ENCODE results near the gene TIAM2. TPM values are rescaled to one million over a fixed set of nuclear protein-coding genes. Genes with fewer than 3 reads are reported as not detected.
A peak's percentile ranks its signal among the peaks of the same experiment; 100 is the strongest.
"Not testable (repeated sequence)": the region's sequence is repeated elsewhere in the genome, so short reads cannot be mapped to it uniquely, and the experiment has no call there.

The TIAM2 gene
- total RNA-seq, 2 donors from 2014 or later, result 2.6 to 5.5 TPM

GRCh38 chr6:155177363-155177961 is 182.3 kb downstream of the TIAM2 start:
- no peaks in the 10 kb centered on the region for H3K36me3 Mint-ChIP-seq (ENCODE audit: low read depth)
- DNase-seq (no peak), ATAC-seq (peak; percentile 26)
- H3K27ac Mint-ChIP-seq, result no peak overlapping the region
- no peaks in the 10 kb centered on the region for H3K9me3 ChIP-seq (ENCODE audit: control insufficient read depth, low read length, poor library complexity, severe bottlenecking)
- H3K4me1 Mint-ChIP-seq, result peaks cover 19% of the 10 kb centered on the region
- no peaks in the 10 kb centered on the region for H3K27me3 Mint-ChIP-seq
- H3K4me3 Mint-ChIP-seq, result no peak overlapping the region

GRCh38 chr6:155181498-155181897 is 186.4 kb downstream of the TIAM2 start:
- peak overlapping the region; percentile 37 for H3K27ac Mint-ChIP-seq
- peak; percentile 58 for ATAC-seq

GRCh38 chr6:155182103-155182502 is 187.0 kb downstream of the TIAM2 start:
- Mint-ChIP-seq H3K36me3 (ENCODE audit: low read depth) (no peaks in the 10 kb centered on the region), H3K27me3 (no peaks in the 10 kb centered on the region), H3K4me3 (no peak overlapping the region), H3K27ac (peak overlapping the region; percentile 92), H3K4me1 (peaks cover 16% of the 10 kb centered on the region)
- no peaks in the 10 kb centered on the region for H3K9me3 ChIP-seq (ENCODE audit: control insufficient read depth, low read length, poor library complexity, severe bottlenecking)
- ATAC-seq, result no peak
- DNase-seq, result no peak

More at GRCh38 chr6:155181498-155181897, 186.4 kb downstream of the TIAM2 start:
- H3K4me1 Mint-ChIP-seq, result peaks cover 15% of the 10 kb centered on the region
- no peak overlapping the region for H3K4me3 Mint-ChIP-seq
- no peaks in the 10 kb centered on the region for H3K27me3 Mint-ChIP-seq
- no peaks in the 10 kb centered on the region for H3K36me3 Mint-ChIP-seq (ENCODE audit: low read depth)
- H3K9me3 ChIP-seq (ENCODE audit: control insufficient read depth, low read length, poor library complexity, severe bottlenecking), result no peaks in the 10 kb centered on the region
- no peak for DNase-seq

- DNase-seq, result no peak
- Mint-ChIP-seq H3K27me3 (no peaks in the 10 kb centered on the region), H3K4me1 (peaks cover 18% of the 10 kb centered on the region), H3K36me3 (ENCODE audit: low read depth) (no peaks in the 10 kb centered on the region), H3K4me3 (no peak overlapping the region), H3K27ac (peak overlapping the region; percentile 92)
- no peak for ATAC-seq
- no peaks in the 10 kb centered on the region for H3K9me3 ChIP-seq (ENCODE audit: control insufficient read depth, low read length, poor library complexity, severe bottlenecking)
Measured at GRCh38 chr6:155183095-155183494, 188.0 kb downstream of the TIAM2 start.

GRCh38 chr6:155185041-155185440 is 189.9 kb downstream of the TIAM2 start:
- H3K36me3 Mint-ChIP-seq (ENCODE audit: low read depth); DNase-seq; ATAC-seq; H3K4me3 Mint-ChIP-seq; H3K9me3 ChIP-seq (ENCODE audit: control insufficient read depth, low read length, poor library complexity, severe bottlenecking); H3K27me3 Mint-ChIP-seq; H3K27ac Mint-ChIP-seq: not testable (repeated sequence)
- peaks cover 28% of the 10 kb centered on the region for H3K4me1 Mint-ChIP-seq

GRCh38 chr6:155185544-155185943 is 190.4 kb downstream of the TIAM2 start:
- peaks cover 8% of the 10 kb centered on the region for H3K27me3 Mint-ChIP-seq
- peaks cover 2% of the 10 kb centered on the region for H3K36me3 Mint-ChIP-seq (ENCODE audit: low read depth)
- peak overlapping the region; percentile 42 for H3K4me3 Mint-ChIP-seq
- H3K9me3 ChIP-seq (ENCODE audit: control insufficient read depth, low read length, poor library complexity, severe bottlenecking), result no peaks in the 10 kb centered on the region
- peaks cover 29% of the 10 kb centered on the region for H3K4me1 Mint-ChIP-seq
- no peak overlapping the region for H3K27ac Mint-ChIP-seq
- DNase-seq (no peak), ATAC-seq (no peak)

GRCh38 chr6:155186052-155186658 is 191.0 kb downstream of the TIAM2 start:
- H3K4me3 Mint-ChIP-seq, result peak overlapping the region; percentile 42
- no peaks in the 10 kb centered on the region for H3K9me3 ChIP-seq (ENCODE audit: control insufficient read depth, low read length, poor library complexity, severe bottlenecking)
- DNase-seq (no peak), ATAC-seq (no peak)
- no peak overlapping the region for H3K27ac Mint-ChIP-seq
- peaks cover 2% of the 10 kb centered on the region for H3K36me3 Mint-ChIP-seq (ENCODE audit: low read depth)
- H3K27me3 Mint-ChIP-seq, result peaks cover 8% of the 10 kb centered on the region
- peaks cover 29% of the 10 kb centered on the region for H3K4me1 Mint-ChIP-seq

- DNase-seq, result no peak
- H3K27me3 Mint-ChIP-seq, result peaks cover 16% of the 10 kb centered on the region
- ATAC-seq, result no peak
- H3K4me3 Mint-ChIP-seq, result no peak overlapping the region
- H3K9me3 ChIP-seq (ENCODE audit: control insufficient read depth, low read length, poor library complexity, severe bottlenecking), result no peaks in the 10 kb centered on the region
- peaks cover 2% of the 10 kb centered on the region for H3K36me3 Mint-ChIP-seq (ENCODE audit: low read depth)
- no peak overlapping the region for H3K27ac Mint-ChIP-seq
- peaks cover 22% of the 10 kb centered on the region for H3K4me1 Mint-ChIP-seq
Measured at GRCh38 chr6:155187106-155187505, 192.0 kb downstream of the TIAM2 start.

GRCh38 chr6:155187994-155188706 is 193.0 kb downstream of the TIAM2 start:
- Mint-ChIP-seq H3K4me3 (no peak overlapping the region), H3K36me3 (ENCODE audit: low read depth) (peaks cover 2% of the 10 kb centered on the region), H3K4me1 (peaks cover 18% of the 10 kb centered on the region), H3K27ac (no peak overlapping the region), H3K27me3 (peaks cover 16% of the 10 kb centered on the region)
- no peak for DNase-seq
- no peak for ATAC-seq
- H3K9me3 ChIP-seq (ENCODE audit: control insufficient read depth, low read length, poor library complexity, severe bottlenecking), result no peaks in the 10 kb centered on the region

GRCh38 chr6:155188707-155189496 is 193.8 kb downstream of the TIAM2 start:
- Mint-ChIP-seq H3K27me3 (peaks cover 16% of the 10 kb centered on the region), H3K4me3 (no peak overlapping the region), H3K36me3 (ENCODE audit: low read depth) (peaks cover 2% of the 10 kb centered on the region), H3K27ac (peak overlapping the region; percentile 24), H3K4me1 (peaks cover 18% of the 10 kb centered on the region)
- DNase-seq, result no peak
- no peaks in the 10 kb centered on the region for H3K9me3 ChIP-seq (ENCODE audit: control insufficient read depth, low read length, poor library complexity, severe bottlenecking)
- ATAC-seq, result peak; percentile 44

- peaks cover 16% of the 10 kb centered on the region for H3K4me1 Mint-ChIP-seq
- no peak overlapping the region for H3K27ac Mint-ChIP-seq
- peaks cover 17% of the 10 kb centered on the region for H3K27me3 Mint-ChIP-seq
- no peak overlapping the region for H3K4me3 Mint-ChIP-seq
- DNase-seq, result no peak
- ATAC-seq, result no peak
- peaks cover 2% of the 10 kb centered on the region for H3K36me3 Mint-ChIP-seq (ENCODE audit: low read depth)
- H3K9me3 ChIP-seq (ENCODE audit: control insufficient read depth, low read length, poor library complexity, severe bottlenecking), result no peaks in the 10 kb centered on the region
Measured at GRCh38 chr6:155190677-155191076, 195.6 kb downstream of the TIAM2 start.

- Mint-ChIP-seq H3K36me3 (ENCODE audit: low read depth) (peaks cover 2% of the 10 kb centered on the region), H3K27me3 (peaks cover 23% of the 10 kb centered on the region), H3K4me3 (no peak overlapping the region), H3K27ac (no peak overlapping the region), H3K4me1 (peaks cover 11% of the 10 kb centered on the region)
- H3K9me3 ChIP-seq (ENCODE audit: control insufficient read depth, low read length, poor library complexity, severe bottlenecking), result no peaks in the 10 kb centered on the region
- DNase-seq, result no peak
- ATAC-seq, result no peak
Measured at GRCh38 chr6:155193526-155193925, 198.4 kb downstream of the TIAM2 start.

- ATAC-seq, result no peak
- H3K9me3 ChIP-seq (ENCODE audit: control insufficient read depth, low read length, poor library complexity, severe bottlenecking), result no peaks in the 10 kb centered on the region
- Mint-ChIP-seq H3K27me3 (peaks cover 21% of the 10 kb centered on the region), H3K36me3 (ENCODE audit: low read depth) (peaks cover 2% of the 10 kb centered on the region), H3K4me1 (peaks cover 7% of the 10 kb centered on the region), H3K4me3 (no peak overlapping the region), H3K27ac (no peak overlapping the region)
- DNase-seq, result no peak
Measured at GRCh38 chr6:155194399-155194798, 199.3 kb downstream of the TIAM2 start.

All from T-helper 17 cell (primary cell).